Iris pigment epithelial cell (primary cell): ENCODE measurements around the gene ZMYM3.
A peak's percentile ranks its signal among the peaks of the same experiment; 100 is the strongest.

Source experiments
- DNase-seq: peaks from one replicate; pipeline ENCODE4 v3.0.0-alpha.2; 2011; ENCODE audit warnings: low read depth

ZMYM3 gene

DNA sequence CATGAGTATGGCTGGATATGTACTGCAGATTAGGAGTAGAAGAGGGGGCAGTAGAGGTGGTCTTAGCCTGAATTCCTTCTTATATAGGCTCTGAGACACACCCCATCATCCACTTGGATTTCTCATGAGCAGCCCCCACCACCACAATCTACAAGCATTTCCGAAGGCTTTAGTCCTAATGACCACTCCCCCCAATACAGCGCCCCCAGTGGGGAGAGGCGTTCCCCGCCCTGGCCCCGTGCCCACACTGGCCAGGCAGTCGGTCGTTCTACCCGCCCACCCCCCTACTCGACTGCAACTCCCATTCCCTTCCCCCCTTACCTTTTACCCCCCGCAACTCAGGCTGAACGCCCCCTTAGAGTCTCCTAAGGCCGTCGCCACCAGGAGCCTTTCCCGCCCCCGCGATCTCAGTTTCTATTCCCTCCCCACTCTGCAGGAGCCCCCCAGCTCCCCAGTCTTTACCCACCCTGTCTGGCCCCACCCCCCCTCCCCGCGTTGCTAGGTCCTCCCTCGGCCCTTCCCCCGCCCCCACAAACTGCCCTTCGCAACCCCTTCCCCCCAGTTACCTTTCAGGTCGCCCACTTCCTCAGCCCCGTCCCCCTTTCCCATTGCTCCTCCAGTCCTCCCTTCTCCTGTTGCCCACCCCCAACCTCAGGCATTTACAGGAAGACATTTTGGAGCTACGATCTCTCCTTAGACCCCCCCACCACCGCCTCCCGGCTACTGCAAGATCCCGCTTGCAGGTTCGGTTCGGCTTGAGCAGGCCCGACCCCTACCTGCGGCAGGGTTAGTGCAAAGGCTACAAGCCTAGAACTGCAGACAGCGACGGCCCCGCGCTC is 468 bp downstream of the ZMYM3 start:
- peak; percentile 13 for DNase-seq

DNA sequence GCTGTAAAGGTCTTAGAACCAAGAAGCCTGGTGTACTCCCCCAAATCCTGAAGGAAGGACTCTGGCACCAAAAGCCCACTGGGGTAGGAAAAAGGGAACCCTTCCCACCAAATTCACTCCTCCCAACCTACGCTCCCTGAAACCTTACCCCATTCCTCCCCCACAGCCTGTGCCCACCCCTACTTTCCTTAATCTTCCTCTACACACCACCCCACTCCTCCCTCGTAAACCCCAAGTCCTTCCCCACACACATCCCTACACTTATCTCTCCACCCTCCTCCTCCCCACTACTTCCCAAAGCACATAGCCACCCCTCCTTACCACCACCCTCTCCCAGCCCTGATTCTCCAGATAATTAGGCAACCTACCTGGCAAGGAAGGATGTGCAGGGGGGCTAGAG is 1.7 kb downstream of the ZMYM3 start:
- DNase-seq: no peak

DNA sequence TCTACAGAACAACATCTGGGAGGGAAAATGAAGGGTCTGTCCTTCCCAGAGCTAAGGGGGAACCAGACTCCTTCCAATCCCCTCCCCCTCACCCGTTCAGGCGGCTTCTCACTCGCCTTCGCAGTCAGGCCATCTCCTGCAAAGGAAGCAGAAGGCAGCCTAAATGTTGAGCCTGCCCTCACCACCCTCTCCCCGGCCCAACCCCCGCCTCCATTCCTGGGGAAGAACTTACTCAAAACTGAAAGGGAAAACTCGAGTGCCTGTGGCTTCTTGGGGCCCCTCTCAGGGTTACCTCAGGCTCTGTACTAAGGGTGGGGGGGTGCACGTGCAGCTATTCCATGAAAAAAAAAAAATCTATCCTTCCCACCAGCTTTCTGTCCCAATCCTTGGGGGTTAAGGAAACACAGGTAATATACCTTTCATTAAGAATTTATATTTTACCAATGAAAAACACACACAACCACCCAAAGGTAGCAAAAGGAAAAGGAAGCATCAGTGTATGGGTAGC is 2.4 kb downstream of the ZMYM3 start:
- peak; percentile 14 for DNase-seq

DNA sequence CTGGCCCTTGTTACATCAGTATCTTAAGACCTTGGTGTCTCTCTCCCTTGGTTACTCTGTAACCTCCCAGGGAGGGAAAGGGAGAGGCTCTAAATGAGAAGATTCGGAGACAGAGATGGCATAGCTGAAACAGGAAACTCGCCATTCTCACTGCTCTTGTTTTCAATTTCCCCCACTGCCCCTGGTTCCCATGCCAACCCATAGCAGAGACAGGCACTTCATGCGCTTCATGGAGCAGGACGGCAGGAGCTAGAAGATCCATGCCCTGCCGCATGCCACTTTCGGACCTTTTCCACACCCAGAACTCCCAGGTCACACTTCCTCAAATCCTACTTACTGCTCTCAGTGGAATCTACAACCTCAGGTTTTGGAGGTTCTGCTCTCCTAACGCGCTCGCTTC is 3.1 kb downstream of the ZMYM3 start:
- DNase-seq: no peak

DNA sequence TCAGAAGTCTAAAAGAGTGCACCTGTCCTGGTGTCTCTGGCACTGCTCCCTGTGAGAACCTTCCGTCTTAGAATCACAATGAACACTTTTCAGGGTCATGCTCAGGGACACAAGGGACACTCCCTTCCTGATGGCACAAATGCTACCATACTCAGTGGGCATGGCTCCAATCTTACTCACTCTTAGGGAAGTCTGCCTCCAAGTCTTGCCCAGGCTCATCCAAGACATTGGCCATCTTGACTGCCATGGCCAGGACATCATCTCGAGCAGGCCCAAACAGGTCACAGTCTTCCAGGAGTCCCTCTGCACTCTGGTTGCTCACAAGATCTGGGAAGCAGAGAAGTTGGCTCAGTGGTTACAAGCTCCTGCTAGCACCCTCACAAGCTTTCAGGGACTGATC is 8.8 kb downstream of the ZMYM3 start:
- no peak for DNase-seq

DNA sequence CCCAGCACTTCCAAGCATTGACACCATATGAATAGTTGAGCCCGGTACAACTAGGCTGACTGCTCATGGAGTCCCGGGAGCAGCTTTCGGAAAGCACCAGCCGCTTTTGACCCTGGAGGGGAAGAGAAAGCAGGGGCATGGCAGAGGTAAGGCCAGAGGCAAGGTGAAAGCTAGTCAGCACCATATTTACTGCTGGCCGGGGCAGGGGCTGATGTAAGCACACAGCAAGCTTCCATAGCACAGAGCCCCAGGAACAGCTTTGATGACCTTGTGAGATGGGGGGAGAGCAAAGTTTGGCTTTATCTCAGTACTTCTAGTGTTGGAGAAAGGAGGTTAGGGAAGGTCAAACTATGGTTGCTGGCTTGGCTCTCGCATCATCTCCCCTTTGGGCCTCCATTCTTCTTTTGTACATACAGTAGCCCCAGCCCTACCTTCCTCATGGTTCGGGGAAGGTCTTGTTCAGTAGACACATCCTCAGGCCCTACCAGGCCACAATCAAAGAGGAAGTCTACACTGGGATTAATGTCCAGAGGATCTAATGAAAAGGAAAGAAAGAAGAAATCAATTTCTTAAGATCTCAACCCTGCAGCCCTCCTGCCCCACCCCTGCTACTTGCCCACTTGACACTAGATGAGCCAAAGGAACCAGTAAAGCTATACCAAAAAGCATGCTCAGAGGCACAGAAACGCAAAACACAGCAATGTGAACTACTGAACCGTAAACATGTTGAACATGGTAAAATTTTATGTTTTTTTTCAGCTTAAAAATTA is 9.4 kb downstream of the ZMYM3 start:
- DNase-seq: no peak

DNA sequence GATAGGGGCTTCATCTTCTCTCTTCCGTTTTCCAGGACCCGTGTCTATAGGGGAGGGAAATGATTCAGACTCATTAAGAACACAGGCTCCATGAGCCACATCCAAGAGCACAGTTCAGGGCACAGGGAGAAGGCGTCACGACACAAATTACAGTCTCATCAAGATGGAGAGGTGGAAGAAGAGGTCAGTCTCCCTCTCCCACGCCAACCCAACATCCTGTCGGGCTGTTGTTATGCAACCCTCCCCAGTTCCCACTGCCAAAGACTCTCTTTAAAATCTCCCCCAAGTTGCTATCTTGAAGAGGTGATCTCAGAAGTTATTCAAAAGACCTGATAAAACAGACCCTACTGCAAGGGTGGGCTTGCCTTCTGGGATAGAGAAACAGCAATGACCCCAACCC is 12.6 kb downstream of the ZMYM3 start:
- no peak for DNase-seq

DNA sequence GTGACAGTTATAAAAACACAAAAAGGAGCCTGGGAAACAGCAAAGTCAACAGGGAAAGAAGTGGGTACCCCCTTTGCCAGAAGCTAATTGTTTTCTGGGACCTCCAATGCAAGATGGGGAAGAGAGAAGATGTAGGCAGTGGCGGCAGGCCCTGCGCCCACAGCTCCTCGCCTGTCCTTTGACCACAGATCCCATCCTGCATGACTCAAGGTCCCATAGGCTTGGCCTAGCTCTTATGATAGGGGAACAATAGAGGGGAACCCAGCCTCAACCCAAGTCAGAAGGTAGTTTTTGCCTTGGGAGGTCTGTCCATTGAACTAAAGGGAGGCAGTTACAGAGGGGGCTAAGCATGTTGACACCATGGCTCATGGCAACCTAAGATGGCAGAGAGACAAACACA is 14.2 kb downstream of the ZMYM3 start:
- no peak for DNase-seq

DNA sequence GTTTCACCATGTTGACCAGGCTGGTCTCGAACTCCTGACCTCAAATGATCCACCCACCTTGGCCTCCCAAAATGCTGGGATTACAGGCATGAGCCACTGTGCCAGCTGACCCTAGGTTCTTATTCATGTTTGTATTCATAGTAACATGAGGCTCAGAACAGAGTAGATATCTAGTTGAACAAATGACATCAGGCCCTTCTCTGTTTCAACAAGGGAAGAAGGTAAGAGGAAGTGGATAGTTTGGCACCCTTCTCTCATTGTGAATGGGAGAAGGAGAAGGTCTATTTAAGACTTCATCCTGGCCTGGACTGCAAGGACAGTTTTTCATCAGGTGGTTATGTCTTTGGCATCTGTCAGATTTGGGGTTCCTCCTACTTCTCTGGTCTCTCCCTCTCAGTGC is 17.1 kb downstream of the ZMYM3 start:
- no peak for DNase-seq

DNA sequence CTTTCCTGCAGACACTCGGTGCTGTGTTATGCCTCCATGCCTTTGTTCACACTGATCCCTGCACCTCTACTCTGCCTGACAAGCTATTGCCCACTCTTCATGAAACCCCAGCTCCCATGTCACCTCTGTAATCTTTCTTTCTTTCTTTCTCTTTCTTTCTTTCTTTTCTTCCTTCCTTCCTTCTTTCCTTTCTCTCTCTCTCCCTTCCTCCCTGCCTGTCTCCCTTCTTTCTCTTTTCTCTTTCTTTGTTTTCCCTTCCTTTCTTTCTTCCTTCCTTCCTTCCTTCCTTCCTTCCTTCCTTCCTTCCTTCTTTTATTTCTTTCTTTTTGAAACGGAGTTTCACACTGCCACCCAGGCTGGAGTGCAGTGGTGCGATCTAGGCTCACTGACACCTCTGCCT is 18.5 kb downstream of the ZMYM3 start:
- no peak for DNase-seq

DNA sequence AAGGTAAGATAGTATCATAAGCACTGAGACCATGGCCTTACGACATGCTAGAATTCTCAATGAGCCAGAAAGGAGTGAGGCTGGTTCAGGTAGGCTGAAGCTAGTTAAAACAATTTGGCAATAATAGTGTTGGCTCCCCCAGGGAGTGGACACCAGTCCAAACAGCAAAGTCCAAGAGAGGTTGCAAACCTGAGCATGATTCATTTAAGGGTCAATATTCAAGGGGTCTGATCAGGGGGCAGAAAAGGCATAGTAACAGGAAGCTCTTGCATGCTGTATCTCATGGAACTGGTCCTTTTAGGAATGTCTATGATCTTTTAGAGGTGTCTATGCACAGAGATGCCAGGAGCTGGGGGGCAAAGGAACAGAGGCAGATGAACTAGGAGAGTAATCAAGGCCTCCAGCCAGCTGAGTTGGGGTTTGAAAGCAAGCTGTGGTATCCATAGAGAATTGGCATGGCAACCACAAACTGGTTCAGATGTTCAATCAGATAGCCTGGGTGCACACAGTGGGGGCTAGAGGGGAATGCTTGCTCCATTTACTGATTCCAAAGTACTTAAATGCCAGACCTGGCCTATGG is 25.8 kb downstream of the ZMYM3 start:
- DNase-seq: no peak

DNA sequence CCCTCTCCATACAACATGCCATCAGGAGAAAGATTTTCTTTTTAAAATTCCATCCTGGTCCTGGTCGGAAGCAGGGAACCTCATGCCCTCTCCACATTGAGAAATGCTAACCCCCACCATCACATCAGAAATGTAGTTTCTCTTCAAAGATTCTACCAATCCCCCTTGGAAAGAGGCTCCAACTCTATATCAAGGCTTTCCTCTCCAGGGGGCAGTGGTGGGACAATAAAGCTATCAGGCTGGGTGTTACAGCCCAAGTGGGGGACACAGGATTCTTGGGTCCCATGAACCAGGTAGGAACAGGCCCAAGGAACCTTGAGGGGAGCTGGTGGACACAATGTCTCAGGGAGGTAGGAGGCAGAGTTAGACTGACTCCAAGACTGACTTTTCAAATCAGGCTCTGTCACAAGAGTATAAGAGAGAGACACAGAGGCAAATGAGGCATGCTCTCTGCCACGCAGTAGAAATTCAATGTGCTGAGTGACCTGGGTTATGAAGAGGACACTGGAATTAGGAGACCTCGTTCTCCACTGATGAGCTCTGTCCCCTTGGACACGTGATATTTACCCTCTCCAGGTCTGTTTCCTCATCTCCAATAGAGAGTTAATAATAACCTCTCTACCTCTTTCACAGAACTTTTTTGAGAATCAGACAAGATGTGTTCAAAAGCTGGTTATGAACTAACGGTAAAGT is 26.4 kb downstream of the ZMYM3 start:
- no peak for DNase-seq

DNA sequence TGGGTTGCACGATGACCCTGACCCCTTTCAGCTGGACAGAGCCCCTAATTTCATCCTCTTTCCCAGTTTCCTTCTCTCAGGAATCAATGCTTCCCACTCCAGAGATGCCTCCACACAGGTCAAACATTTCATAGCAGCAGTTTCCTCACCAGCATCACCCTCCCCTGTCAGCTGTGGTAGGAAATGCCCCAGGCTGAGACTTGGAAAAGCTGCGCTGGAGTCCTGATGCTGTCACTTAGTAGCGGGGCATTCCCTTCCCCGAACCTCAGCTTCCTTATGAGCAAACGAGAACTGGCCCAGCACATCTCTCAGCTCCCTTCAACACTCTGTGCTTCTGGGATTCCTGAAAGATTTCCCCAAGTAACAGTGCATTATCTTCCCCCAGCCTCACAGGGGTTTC is 28.3 kb downstream of the ZMYM3 start:
- no peak for DNase-seq

DNA sequence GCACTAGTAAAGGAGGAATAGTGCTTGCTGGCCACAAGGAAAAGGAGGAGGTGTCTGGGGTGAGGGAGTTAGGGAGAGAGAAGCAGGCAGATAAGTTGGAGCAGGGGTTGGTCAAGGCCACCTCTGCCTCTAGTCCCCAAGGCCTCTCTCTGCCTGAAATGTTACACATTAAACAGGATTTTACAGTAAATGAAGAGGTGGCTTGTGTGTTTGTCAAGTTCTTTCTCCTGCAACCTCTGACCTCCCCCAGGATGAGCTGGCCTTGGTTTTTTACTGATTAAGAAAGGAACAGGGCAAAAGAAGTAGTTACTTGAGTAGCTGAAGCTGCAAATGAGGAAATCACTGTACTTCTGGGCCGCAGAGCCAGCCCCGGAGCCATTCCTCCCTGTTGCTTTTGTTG is 28.9 kb downstream of the ZMYM3 start:
- DNase-seq: peak; percentile 7

DNA sequence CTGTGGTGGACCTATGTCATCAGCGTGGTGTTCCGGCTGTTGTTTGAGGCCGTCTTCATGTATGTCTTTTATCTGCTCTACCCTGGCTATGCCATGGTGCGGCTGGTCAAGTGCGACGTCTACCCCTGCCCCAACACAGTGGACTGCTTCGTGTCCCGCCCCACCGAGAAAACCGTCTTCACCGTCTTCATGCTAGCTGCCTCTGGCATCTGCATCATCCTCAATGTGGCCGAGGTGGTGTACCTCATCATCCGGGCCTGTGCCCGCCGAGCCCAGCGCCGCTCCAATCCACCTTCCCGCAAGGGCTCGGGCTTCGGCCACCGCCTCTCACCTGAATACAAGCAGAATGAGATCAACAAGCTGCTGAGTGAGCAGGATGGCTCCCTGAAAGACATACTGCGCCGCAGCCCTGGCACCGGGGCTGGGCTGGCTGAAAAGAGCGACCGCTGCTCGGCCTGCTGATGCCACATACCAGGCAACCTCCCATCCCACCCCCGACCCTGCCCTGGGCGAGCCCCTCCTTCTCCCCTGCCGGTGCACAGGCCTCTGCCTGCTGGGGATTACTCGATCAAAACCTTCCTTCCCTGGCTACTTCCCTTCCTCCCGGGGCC is 29.7 kb downstream of the ZMYM3 start:
- no peak for DNase-seq

DNA sequence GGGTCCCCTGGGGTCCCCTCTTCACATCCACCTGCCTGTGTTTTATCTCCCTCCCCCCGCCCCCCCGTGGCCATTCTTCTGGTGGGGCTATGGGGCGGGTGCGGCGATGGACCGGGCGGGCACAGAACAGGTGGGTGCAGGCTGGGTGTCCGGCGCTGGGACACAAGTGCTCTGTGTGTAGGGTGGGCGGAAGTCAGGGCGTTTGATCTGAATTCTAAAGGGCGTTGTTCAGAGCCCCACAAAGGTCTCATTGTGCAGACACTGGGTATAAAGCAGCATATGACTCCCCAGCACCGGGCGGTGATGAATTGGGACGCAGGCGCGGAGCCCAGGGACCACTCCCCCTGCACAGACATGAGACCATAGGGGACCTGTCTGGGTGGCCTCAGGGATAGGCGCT is 31.0 kb downstream of the ZMYM3 start, which contains the start of gene GJB1:
Gene GJB1 (plus strand): TSS at position 296 of the 400 bp plus-strand sequence. CDS start 484 bp downstream, outside the sequence.
- no peak for DNase-seq

DNA sequence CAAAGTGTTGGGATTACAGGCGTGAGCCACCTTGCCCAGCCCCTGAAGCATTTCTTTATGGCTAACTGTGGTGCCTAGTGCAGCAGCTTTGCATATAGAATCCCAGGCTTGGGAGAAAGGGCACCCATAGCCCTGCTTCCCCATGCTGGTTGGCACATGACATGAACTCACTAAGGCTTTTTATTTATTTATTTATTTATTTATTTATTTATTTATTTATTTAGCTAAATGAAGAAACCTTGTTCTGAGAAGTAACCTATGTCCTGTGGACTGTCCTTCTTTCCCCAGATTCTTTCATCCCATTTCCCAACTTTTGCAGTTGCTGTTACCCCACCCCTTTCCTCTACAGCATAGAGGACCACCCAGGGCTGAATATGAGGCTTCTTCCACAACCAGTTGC is 32.8 kb downstream of the ZMYM3 start:
- no peak for DNase-seq

DNA sequence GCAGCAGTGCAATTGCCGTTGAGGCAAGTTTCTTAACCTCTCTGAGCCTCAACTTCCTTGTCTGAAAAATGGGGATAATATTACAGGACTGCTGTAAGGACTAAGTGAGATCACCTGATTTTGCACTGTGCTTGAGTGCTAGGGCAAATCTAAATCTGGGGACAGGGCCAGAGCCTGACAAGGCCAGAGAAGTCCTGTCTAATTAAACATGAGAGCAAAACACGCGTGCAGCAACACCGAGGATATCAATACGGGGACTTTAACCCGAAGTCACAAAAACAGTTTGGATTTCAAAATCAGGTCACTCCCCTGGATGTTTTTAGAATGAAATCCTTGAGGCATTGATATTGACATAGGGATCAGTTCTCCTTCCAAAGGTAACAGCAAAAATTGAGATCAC is 36.6 kb downstream of the ZMYM3 start:
- no peak for DNase-seq

DNA sequence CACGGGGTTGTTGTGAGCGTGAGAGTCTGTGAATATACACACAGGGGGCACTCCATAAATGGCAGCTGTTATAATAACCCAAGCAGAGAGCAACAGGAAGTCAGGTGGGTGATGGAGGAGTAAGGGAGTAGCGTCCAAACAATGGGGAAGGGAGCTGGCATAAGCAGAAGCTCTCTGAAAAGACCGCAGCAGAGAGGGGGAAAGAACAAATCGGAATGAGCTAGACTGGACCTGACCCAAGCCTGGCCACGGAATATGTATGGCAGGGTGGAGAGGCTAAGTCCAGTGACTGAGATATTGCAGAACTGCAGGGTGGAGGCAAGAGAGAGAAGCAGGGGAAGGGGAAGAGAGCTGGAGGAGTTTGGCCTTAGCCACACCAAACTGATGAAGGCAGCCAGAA is 37.5 kb downstream of the ZMYM3 start:
- DNase-seq: no peak

DNA sequence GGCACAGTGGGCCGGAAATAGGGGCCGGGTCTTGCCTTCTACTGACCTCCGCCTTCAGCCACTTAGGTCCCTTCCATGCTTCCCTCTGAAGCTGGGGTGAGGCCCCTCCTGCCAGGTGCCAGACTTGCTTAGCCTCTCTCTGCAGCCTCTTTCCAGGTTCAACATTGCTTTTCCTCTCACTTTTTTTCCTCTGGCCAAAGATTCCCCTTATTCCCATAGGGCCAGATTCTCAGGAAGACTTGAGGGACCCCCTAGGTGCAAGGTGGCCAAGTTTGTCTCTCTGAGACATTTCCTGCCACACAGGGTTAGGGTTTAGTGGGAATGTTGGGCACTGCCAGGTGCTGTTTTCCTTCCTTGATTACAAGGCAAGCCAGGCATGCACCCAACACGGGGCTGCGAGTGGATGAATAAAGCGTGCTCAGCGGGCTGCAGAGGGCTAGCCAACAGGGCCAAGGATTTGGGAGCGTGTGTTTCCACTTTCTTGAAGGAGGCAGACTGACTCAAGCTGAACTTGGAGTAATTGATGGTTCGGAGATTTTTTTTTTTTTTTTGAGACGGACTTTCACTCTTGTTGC is 38.5 kb downstream of the ZMYM3 start:
- DNase-seq: no peak

DNA sequence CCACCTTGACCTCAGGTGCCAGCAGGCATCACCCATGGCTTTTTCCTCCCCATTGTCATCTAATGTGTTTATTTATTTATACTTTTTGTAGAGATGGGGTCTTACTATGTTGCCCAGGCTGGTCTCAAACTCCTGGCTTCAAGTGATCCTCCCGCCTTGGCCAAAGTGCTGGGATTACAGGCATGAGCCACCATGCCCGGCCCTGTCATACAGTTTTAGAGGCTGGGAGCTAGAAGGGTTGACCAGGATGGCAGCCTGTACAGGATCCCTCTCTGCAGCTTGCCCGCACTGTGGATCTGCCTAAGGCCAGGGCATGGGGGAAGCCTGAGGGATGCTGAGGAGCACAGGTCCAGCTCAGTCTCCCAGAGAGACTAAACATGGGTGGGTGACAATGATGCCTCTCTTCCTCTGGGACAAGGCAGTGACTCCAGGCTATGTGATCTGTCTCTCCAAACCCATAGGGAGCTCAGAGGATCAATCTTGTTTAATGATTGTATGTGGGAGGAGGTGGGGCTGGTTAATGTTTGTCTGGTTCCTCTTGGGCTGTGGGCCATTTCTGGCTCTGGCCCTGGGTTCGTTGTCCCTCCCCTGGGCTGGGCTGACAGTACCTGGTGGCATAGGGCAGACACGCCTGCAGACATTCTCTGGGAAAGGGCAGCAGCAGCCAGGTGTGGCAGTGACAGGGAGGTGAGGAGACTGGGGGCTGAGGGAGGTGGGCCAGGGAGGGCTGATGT is 39.2 kb downstream of the ZMYM3 start:
- DNase-seq: no peak
